ENCODE measurements around the gene C1orf210.

The C1orf210 gene

GRCh38 chr1:43274125-43274803 is 11.1 kb downstream of the C1orf210 start:
- peak; percentile 46 for ATAC-seq (ENCODE audit: low read depth)

DNA sequence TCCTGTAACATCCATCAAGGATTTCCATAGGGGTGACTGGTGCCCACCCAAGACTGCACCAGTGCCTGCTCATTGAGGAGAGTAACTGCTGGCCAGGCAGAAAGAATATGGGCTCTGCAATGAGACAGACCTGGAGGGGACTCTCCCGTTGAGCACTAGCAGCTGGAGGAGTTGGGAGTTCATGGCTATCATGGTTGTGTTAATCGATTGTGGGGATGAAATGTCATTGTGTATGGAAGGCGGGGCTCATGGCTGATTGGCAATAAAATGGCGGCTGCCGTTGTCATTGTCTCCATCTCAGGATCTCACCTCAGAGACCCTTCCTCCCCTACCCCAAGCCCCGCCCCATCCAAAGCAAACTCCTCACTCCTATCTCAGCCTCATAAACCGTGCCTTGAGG is 11.7 kb downstream of the C1orf210 start:
- Histone ChIP-seq H3K36me3 (ENCODE audit: low read depth) (no peaks in the 10 kb centered on the region), H3K9me3 (ENCODE audit: severe bottlenecking) (no peaks in the 10 kb centered on the region), H3K27me3 (ENCODE audit: insufficient read depth, poor library complexity, severe bottlenecking) (no peaks in the 10 kb centered on the region), H3K4me1 (ENCODE audit: insufficient read depth, poor library complexity, severe bottlenecking) (peaks cover 7% of the 10 kb centered on the region), H3K27ac (ENCODE audit: poor library complexity, severe bottlenecking) (peak overlapping the region; percentile 23), H3K4me3 (ENCODE audit: severe bottlenecking) (no peak overlapping the region)
- no peak for TF ChIP-seq CTCF (IDR thresholded peaks at IDR 0.05; ENCODE audit: poor library complexity, severe bottlenecking)
- ATAC-seq (ENCODE audit: low read depth), result no peak
- peak; percentile 29 for DNase-seq (ENCODE audit: low spot score)

More at GRCh38 chr1:43274125-43274803, 11.1 kb downstream of the C1orf210 start:
- no peaks in the 10 kb centered on the region for H3K27me3 ChIP-seq (ENCODE audit: insufficient read depth, poor library complexity, severe bottlenecking)
- no peak overlapping the region for H3K4me3 ChIP-seq (ENCODE audit: severe bottlenecking)
- DNase-seq (ENCODE audit: low spot score), result peak; percentile 55
- peak overlapping the region; percentile 23 for H3K27ac ChIP-seq (ENCODE audit: poor library complexity, severe bottlenecking)
- H3K36me3 ChIP-seq (ENCODE audit: low read depth), result no peaks in the 10 kb centered on the region
- peaks cover 7% of the 10 kb centered on the region for H3K4me1 ChIP-seq (ENCODE audit: insufficient read depth, poor library complexity, severe bottlenecking)
- TF ChIP-seq CTCF (IDR thresholded peaks at IDR 0.05; ENCODE audit: poor library complexity, severe bottlenecking), result no peak
- no peaks in the 10 kb centered on the region for H3K9me3 ChIP-seq (ENCODE audit: severe bottlenecking)

- Histone ChIP-seq H3K9me3 (ENCODE audit: severe bottlenecking) (no peaks in the 10 kb centered on the region), H3K4me3 (ENCODE audit: severe bottlenecking) (no peak overlapping the region), H3K27ac (ENCODE audit: poor library complexity, severe bottlenecking) (no peak overlapping the region), H3K27me3 (ENCODE audit: insufficient read depth, poor library complexity, severe bottlenecking) (no peaks in the 10 kb centered on the region), H3K36me3 (ENCODE audit: low read depth) (no peaks in the 10 kb centered on the region), H3K4me1 (ENCODE audit: insufficient read depth, poor library complexity, severe bottlenecking) (peaks cover 7% of the 10 kb centered on the region)
- DNase-seq (ENCODE audit: low spot score), result peak; percentile 43
- no peak for TF ChIP-seq CTCF (IDR thresholded peaks at IDR 0.05; ENCODE audit: poor library complexity, severe bottlenecking)
- no peak for ATAC-seq (ENCODE audit: low read depth)
Observed at GRCh38 chr1:43272576-43273571, 12.5 kb downstream of the C1orf210 start.

- no peaks in the 10 kb centered on the region for H3K9me3 ChIP-seq (ENCODE audit: severe bottlenecking)
- DNase-seq (ENCODE audit: low spot score) (peak; percentile 39), ATAC-seq (ENCODE audit: low read depth) (no peak)
- no peak for TF ChIP-seq CTCF (IDR thresholded peaks at IDR 0.05; ENCODE audit: poor library complexity, severe bottlenecking)
- H3K27me3 ChIP-seq (ENCODE audit: insufficient read depth, poor library complexity, severe bottlenecking), result no peaks in the 10 kb centered on the region
- H3K4me1 ChIP-seq (ENCODE audit: insufficient read depth, poor library complexity, severe bottlenecking), result peaks cover 7% of the 10 kb centered on the region
- no peak overlapping the region for H3K4me3 ChIP-seq (ENCODE audit: severe bottlenecking)
- no peaks in the 10 kb centered on the region for H3K36me3 ChIP-seq (ENCODE audit: low read depth)
- H3K27ac ChIP-seq (ENCODE audit: poor library complexity, severe bottlenecking), result no peak overlapping the region
Observed at GRCh38 chr1:43272161-43272560, 13.2 kb downstream of the C1orf210 start.
